ENCODE results near the gene ZDHHC7. TPM values are rescaled to one million over a fixed set of nuclear protein-coding genes. Genes with fewer than 3 reads are reported as not detected.

The ZDHHC7 gene
- total RNA-seq, 1 donor from 2014 or later = 79.7 TPM

DNA sequence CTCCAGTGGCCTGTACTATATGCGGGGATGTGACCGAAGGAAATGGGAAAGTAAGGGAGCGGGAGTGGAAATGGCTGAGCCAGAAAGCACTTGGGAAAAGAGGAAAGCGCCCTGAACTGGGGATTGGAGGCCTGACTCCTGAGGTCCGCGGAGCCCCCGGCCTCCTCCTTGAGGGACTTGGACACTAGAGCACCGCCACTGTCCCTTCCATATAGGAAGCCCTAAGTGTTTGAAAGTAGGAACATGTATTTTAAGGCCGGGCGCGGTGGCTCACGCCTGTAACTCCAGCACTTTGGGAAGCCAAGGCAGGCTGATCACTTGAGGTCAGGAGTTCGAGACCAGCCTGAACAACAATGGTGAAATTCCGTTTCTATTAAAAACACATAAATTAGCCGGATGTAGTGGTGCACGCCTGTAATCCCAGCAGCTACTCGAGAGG, 530 bp upstream of the ZDHHC7 start:
- peaks cover 51% of the 10 kb centered on the region for H3K4me1 ChIP-seq

DNA sequence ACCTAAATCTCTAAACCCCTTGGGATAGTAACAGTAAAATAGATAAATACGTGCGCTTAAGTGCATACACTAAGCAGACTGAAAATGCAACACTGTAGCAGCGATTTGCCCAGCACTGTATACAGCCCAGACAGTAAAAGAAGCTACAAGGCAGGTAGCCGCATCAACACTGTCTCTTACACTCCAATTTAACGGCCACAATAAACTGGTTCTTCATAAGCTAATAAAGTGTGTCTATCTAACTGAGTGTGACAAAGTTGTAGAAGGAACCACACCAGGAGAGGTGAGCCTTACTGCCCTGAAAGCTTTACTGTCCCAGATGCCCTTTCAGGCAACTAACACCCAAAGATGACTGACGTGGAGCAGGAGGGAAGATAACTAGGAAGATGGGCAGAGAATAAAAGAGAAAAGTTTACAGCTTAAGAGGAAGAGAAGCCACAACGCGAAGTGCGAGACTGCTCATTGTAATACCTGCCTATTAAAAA, 847 bp downstream of the ZDHHC7 start:
- H3K36me3 ChIP-seq = peaks cover 6% of the 10 kb centered on the region
- DNase-seq (no peak), ATAC-seq (no peak)
- H3K27me3 ChIP-seq = no peaks in the 10 kb centered on the region
- H3K9me3 ChIP-seq = no peaks in the 10 kb centered on the region
- intact Hi-C loops (cut with DNase I) = no loop called here
- peak overlapping the region; percentile 83 for H3K4me3 ChIP-seq
- TF ChIP-seq, protein P1, sequence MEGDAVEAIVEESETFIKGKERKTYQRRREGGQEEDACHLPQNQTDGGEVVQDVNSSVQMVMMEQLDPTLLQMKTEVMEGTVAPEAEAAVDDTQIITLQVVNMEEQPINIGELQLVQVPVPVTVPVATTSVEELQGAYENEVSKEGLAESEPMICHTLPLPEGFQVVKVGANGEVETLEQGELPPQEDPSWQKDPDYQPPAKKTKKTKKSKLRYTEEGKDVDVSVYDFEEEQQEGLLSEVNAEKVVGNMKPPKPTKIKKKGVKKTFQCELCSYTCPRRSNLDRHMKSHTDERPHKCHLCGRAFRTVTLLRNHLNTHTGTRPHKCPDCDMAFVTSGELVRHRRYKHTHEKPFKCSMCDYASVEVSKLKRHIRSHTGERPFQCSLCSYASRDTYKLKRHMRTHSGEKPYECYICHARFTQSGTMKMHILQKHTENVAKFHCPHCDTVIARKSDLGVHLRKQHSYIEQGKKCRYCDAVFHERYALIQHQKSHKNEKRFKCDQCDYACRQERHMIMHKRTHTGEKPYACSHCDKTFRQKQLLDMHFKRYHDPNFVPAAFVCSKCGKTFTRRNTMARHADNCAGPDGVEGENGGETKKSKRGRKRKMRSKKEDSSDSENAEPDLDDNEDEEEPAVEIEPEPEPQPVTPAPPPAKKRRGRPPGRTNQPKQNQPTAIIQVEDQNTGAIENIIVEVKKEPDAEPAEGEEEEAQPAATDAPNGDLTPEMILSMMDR (IDR thresholded peaks at IDR 0.05) = no peak
- H3K4me1 ChIP-seq = peaks cover 55% of the 10 kb centered on the region
- H3K27ac ChIP-seq = peak overlapping the region; percentile 99

More for the DNA sequence above, 530 bp upstream of the ZDHHC7 start:
- ATAC-seq (peak; percentile 28), DNase-seq (no peak)
- Histone ChIP-seq H3K27me3 (no peaks in the 10 kb centered on the region), H3K9me3 (no peaks in the 10 kb centered on the region), H3K4me3 (peak overlapping the region; percentile 83), H3K27ac (peak overlapping the region; percentile 99), H3K36me3 (peaks cover 2% of the 10 kb centered on the region)
- intact Hi-C loops (cut with DNase I) = no loop called here
- TF ChIP-seq, protein P1 (IDR thresholded peaks at IDR 0.05) = no peak

DNA sequence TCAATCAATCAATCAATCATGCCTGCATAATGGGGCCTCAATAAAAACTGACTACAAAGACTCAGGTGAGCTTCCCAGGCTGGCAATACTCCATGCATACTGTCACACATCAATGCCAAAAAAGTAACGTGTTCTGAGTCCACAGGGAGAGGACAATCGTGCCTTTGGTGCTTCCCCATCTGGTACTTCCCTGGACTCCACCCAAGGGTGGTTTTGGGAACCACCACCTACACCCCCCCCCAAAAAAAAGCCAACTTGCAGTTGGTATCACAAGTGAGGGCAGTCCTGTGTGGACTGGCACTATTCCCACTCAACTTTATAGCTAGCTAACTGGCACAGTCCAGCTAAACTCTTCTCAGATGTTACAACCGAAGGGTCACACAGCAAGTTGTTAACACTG, 3.1 kb downstream of the ZDHHC7 start:
- H3K27me3 ChIP-seq = no peaks in the 10 kb centered on the region
- peaks cover 6% of the 10 kb centered on the region for H3K36me3 ChIP-seq
- TF ChIP-seq, protein P1 (IDR thresholded peaks at IDR 0.05) = no peak
- no peak for DNase-seq
- H3K4me1 ChIP-seq = peaks cover 76% of the 10 kb centered on the region
- intact Hi-C loops (cut with DNase I) = no loop called here
- no peak overlapping the region for H3K4me3 ChIP-seq
- no peaks in the 10 kb centered on the region for H3K9me3 ChIP-seq
- no peak for ATAC-seq
- H3K27ac ChIP-seq = no peak overlapping the region

DNA sequence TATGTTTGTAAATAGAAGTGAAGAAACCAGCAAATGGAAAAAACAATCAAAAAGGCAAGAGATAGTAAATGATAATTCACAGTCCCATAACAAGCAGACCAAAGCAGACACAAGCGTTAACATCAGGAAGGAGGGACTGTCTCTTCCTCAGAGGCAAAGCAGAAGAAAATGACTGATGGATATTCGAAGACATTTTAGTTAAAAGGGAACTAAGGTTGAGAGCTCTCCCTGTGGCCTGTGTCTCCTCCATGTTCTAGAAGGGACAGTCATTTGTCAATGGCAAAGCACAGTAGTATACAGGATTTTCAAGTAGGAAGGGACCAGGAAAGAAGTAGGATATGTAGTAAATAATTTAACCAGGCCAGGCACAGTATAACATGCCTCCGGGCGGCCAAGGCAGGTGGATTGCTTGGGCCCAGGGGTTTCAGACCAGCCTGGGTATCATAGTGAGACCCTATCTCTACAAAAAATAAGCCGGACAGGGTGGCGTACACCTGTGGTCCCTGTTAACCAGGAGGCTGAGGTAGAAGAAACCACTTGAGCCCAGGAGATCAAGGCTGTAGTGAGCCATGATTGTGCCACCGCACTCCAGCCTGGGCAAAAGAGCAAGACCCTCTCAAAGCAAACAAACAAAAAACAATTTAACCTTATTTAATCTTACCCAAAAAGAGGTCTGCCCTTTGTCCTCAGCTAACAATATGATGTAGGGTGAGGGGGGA, 3.7 kb downstream of the ZDHHC7 start:
- DNase-seq (no peak), ATAC-seq (no peak)
- Histone ChIP-seq H3K9me3 (no peaks in the 10 kb centered on the region), H3K4me3 (no peak overlapping the region), H3K27ac (peak overlapping the region; percentile 25), H3K36me3 (peaks cover 6% of the 10 kb centered on the region), H3K27me3 (no peaks in the 10 kb centered on the region), H3K4me1 (peaks cover 82% of the 10 kb centered on the region)
- TF ChIP-seq, protein P1 (IDR thresholded peaks at IDR 0.05) = no peak
- intact Hi-C loops (cut with DNase I) = no loop called here

DNA sequence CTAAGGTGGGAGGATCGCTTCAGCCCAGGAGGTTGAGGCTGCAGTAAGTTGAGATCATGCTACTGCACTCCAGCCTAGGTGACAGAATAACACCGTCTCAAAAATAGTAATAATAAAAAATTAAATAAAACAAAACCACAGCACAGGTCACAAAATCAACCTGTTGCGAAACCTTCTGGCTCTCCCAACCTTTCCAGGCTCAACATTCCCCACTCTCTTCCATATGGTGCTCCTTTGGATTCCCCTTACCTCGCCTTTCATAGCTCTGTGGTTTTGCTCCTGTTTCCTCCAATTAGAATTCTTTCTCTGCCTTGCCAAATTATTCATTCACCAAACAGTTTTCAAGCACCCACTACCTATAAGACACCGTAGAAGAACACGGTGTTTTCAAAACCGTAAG, 4.7 kb downstream of the ZDHHC7 start:
- Histone ChIP-seq H3K36me3 (peaks cover 6% of the 10 kb centered on the region), H3K27ac (no peak overlapping the region), H3K9me3 (no peaks in the 10 kb centered on the region), H3K4me1 (peaks cover 83% of the 10 kb centered on the region), H3K4me3 (no peak overlapping the region), H3K27me3 (no peaks in the 10 kb centered on the region)
- DNase-seq = no peak
- intact Hi-C loops (cut with DNase I) = no loop called here
- ATAC-seq = no peak
- TF ChIP-seq, protein P1 (IDR thresholded peaks at IDR 0.05) = no peak

Data from upper lobe of right lung (tissue), 1 donor.